ENCODE data around the gene MAST4. TPM values are rescaled to one million over a fixed set of nuclear protein-coding genes. Genes with fewer than 3 reads are reported as not detected.

Gene MAST4
- total RNA-seq, 1 donor from 2014 or later: 22.3 TPM

DNA sequence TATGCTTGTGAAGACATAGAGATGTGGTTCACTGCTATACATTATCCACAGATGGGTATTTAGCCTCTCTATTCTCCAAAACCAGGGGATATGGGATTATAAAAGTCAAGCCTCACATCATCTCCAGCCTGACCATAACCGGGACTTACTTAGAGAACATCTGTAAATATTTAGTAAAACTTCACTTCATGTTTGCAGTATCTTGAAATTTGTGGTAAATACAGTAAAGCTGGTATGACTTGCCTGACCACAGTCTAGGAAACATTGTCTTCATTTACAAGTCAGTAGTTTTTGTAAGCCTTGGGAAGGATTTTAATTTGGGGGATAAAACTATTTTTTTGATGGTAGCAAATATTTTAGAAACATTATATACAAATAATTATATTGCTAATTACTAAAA, 64.2 kb downstream of the MAST4 start:
- Mint-ChIP-seq H3K27ac (ENCODE audit: unreplicated experiment) (no peak overlapping the region), H3K27me3 (ENCODE audit: low read depth, unreplicated experiment) (no peaks in the 10 kb centered on the region), H3K4me3 (ENCODE audit: unreplicated experiment) (no peak overlapping the region), H3K4me1 (ENCODE audit: low read depth, unreplicated experiment) (peaks cover 16% of the 10 kb centered on the region), H3K9me3 (ENCODE audit: unreplicated experiment) (peaks cover 1% of the 10 kb centered on the region), H3K36me3 (ENCODE audit: low read depth, unreplicated experiment) (no peaks in the 10 kb centered on the region)
- Histone ChIP-seq H4K20me1 (ENCODE audit: insufficient read depth, low read length) (no peaks in the 10 kb centered on the region), H3K27ac (ENCODE audit: low read depth, low read length) (no peak overlapping the region), H3K36me3 (ENCODE audit: insufficient read depth, low read length) (no peaks in the 10 kb centered on the region), H2AFZ (ENCODE audit: low read depth, low read length) (no peak overlapping the region), H3K4me1 (ENCODE audit: insufficient read depth, low read length) (peaks cover 9% of the 10 kb centered on the region), H3K9ac (ENCODE audit: low read length) (no peak overlapping the region), H3K4me2 (ENCODE audit: low read length) (no peak overlapping the region), H3K79me2 (ENCODE audit: insufficient read depth, low read length) (no peaks in the 10 kb centered on the region), H3K27me3 (ENCODE audit: insufficient read depth, low read length) (no peaks in the 10 kb centered on the region), H3K9me3 (ENCODE audit: insufficient read depth, low read depth, low read length) (no peaks in the 10 kb centered on the region), H3K4me3 (ENCODE audit: insufficient read depth, low read depth, low read length) (no peak overlapping the region)
- FAIRE-seq (no peak), DNase-seq (ENCODE audit: low read depth) (peak; percentile 74)
- no peak for TF ChIP-seq EZH2 (IDR thresholded peaks at IDR 0.05; ENCODE audit: insufficient read depth, low read length)
- TF ChIP-seq, protein P1, sequence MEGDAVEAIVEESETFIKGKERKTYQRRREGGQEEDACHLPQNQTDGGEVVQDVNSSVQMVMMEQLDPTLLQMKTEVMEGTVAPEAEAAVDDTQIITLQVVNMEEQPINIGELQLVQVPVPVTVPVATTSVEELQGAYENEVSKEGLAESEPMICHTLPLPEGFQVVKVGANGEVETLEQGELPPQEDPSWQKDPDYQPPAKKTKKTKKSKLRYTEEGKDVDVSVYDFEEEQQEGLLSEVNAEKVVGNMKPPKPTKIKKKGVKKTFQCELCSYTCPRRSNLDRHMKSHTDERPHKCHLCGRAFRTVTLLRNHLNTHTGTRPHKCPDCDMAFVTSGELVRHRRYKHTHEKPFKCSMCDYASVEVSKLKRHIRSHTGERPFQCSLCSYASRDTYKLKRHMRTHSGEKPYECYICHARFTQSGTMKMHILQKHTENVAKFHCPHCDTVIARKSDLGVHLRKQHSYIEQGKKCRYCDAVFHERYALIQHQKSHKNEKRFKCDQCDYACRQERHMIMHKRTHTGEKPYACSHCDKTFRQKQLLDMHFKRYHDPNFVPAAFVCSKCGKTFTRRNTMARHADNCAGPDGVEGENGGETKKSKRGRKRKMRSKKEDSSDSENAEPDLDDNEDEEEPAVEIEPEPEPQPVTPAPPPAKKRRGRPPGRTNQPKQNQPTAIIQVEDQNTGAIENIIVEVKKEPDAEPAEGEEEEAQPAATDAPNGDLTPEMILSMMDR (IDR thresholded peaks at IDR 0.05; ENCODE audit: insufficient read depth, low read depth, low read length): no peak

DNA sequence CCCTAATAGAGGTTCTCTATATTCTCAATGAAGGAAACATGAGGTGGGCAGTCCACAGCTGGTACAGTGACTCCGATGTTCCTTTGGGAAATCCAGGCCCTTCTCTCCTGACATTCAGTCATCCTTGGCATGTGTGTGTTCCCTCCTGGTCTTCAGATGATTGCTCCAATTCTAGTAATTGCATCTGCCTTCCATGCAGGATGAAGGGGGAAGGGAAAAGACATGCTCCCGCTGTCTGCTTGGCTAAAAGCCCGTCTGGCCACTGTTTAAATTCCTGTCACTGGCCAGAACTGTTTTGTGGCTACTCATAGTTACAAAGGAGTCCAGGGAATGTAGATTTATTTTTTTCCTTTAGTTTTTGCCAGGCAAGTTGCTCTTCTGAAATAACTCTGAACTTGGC, 65.0 kb downstream of the MAST4 start:
- Histone ChIP-seq H3K27me3 (ENCODE audit: insufficient read depth, low read length) (no peaks in the 10 kb centered on the region), H3K9ac (ENCODE audit: low read length) (no peak overlapping the region), H4K20me1 (ENCODE audit: insufficient read depth, low read length) (no peaks in the 10 kb centered on the region), H3K27ac (ENCODE audit: low read depth, low read length) (no peak overlapping the region), H3K4me2 (ENCODE audit: low read length) (peak overlapping the region; percentile 37), H3K79me2 (ENCODE audit: insufficient read depth, low read length) (no peaks in the 10 kb centered on the region), H3K4me3 (ENCODE audit: insufficient read depth, low read depth, low read length) (no peak overlapping the region), H3K9me3 (ENCODE audit: insufficient read depth, low read depth, low read length) (no peaks in the 10 kb centered on the region), H2AFZ (ENCODE audit: low read depth, low read length) (peak overlapping the region; percentile 15), H3K36me3 (ENCODE audit: insufficient read depth, low read length) (no peaks in the 10 kb centered on the region), H3K4me1 (ENCODE audit: insufficient read depth, low read length) (peaks cover 9% of the 10 kb centered on the region)
- Mint-ChIP-seq H3K4me3 (ENCODE audit: unreplicated experiment) (no peak overlapping the region), H3K27me3 (ENCODE audit: low read depth, unreplicated experiment) (no peaks in the 10 kb centered on the region), H3K4me1 (ENCODE audit: low read depth, unreplicated experiment) (peaks cover 16% of the 10 kb centered on the region), H3K9me3 (ENCODE audit: unreplicated experiment) (peaks cover 3% of the 10 kb centered on the region), H3K27ac (ENCODE audit: unreplicated experiment) (peak overlapping the region; percentile 86), H3K36me3 (ENCODE audit: low read depth, unreplicated experiment) (no peaks in the 10 kb centered on the region)
- TF ChIP-seq, protein P1 (IDR thresholded peaks at IDR 0.05; ENCODE audit: insufficient read depth, low read depth, low read length): no peak
- no peak for TF ChIP-seq EZH2 (IDR thresholded peaks at IDR 0.05; ENCODE audit: insufficient read depth, low read length)
- DNase-seq (ENCODE audit: low read depth) (peak; percentile 91), FAIRE-seq (no peak)

DNA sequence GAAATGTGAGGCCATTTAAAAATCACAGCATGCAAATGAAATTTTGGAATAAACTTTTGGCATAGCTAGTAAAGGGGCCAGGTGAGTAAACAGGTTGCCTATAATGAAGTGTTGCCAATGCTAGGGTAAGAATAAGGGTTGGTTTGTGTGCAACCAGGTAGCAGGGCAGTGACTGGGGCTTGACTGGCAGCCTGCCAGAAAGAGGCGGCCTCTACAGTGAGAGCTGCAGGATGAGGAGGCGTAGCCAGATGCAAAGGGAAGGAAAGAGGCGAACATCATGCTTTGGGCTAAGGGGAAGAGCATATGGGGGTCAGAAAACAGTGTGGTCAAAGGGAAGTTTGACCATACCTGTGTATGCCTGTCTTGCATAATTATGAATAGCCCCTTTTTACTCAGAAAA, 70.6 kb downstream of the MAST4 start:
- Histone ChIP-seq H4K20me1 (ENCODE audit: insufficient read depth, low read length) (no peaks in the 10 kb centered on the region), H3K36me3 (ENCODE audit: insufficient read depth, low read length) (no peaks in the 10 kb centered on the region), H3K9me3 (ENCODE audit: insufficient read depth, low read depth, low read length) (no peaks in the 10 kb centered on the region), H3K4me2 (ENCODE audit: low read length) (no peak overlapping the region), H3K4me1 (ENCODE audit: insufficient read depth, low read length) (no peaks in the 10 kb centered on the region), H3K27ac (ENCODE audit: low read depth, low read length) (no peak overlapping the region), H2AFZ (ENCODE audit: low read depth, low read length) (no peak overlapping the region), H3K27me3 (ENCODE audit: insufficient read depth, low read length) (no peaks in the 10 kb centered on the region), H3K9ac (ENCODE audit: low read length) (no peak overlapping the region), H3K4me3 (ENCODE audit: insufficient read depth, low read depth, low read length) (no peak overlapping the region), H3K79me2 (ENCODE audit: insufficient read depth, low read length) (no peaks in the 10 kb centered on the region)
- peaks cover 8% of the 10 kb centered on the region for H3K27me3 Mint-ChIP-seq (ENCODE audit: low read depth, unreplicated experiment)
- no peak for FAIRE-seq
- TF ChIP-seq EZH2 (IDR thresholded peaks at IDR 0.05; ENCODE audit: insufficient read depth, low read length): no peak
- TF ChIP-seq, protein P1 (IDR thresholded peaks at IDR 0.05; ENCODE audit: insufficient read depth, low read depth, low read length): no peak
- no peak overlapping the region for H3K4me3 Mint-ChIP-seq (ENCODE audit: unreplicated experiment)
- H3K36me3 Mint-ChIP-seq (ENCODE audit: low read depth, unreplicated experiment): no peaks in the 10 kb centered on the region
- H3K4me1 Mint-ChIP-seq (ENCODE audit: low read depth, unreplicated experiment): peaks cover under 1% of the 10 kb centered on the region
- DNase-seq (ENCODE audit: low read depth): no peak
- H3K9me3 Mint-ChIP-seq (ENCODE audit: unreplicated experiment): peaks cover 3% of the 10 kb centered on the region
- no peak overlapping the region for H3K27ac Mint-ChIP-seq (ENCODE audit: unreplicated experiment)
